ENCODE measurements around the gene SLC6A1.
"Not testable (repeated sequence)": the region's sequence is repeated elsewhere in the genome, so short reads cannot be mapped to it uniquely, and the experiment has no call there.

The SLC6A1 gene

GRCh38 chr3:11071096-11071755, 78.7 kb downstream of the SLC6A1 start:
- DNase-seq, result no peak

- no peak for DNase-seq
Observed at GRCh38 chr3:11072631-11073030, 80.1 kb downstream of the SLC6A1 start.

- no peak for DNase-seq
Observed at GRCh38 chr3:11074011-11074410, 81.5 kb downstream of the SLC6A1 start.

GRCh38 chr3:11074451-11074850, 81.9 kb downstream of the SLC6A1 start:
- no peak for DNase-seq

- not testable (repeated sequence) for DNase-seq
Observed at GRCh38 chr3:11075122-11075521, 82.6 kb downstream of the SLC6A1 start.

GRCh38 chr3:11076711-11077110, 84.2 kb downstream of the SLC6A1 start:
- no peak for DNase-seq

- DNase-seq, result no peak
Observed at GRCh38 chr3:11077466-11077865, 84.9 kb downstream of the SLC6A1 start.

- no peak for DNase-seq
Observed at GRCh38 chr3:11078826-11079515, 86.4 kb downstream of the SLC6A1 start.

GRCh38 chr3:11080492-11080891, 87.9 kb downstream of the SLC6A1 start:
- DNase-seq, result no peak

GRCh38 chr3:11084098-11084497, 91.5 kb downstream of the SLC6A1 start:
- no peak for DNase-seq

- DNase-seq, result no peak
Observed at GRCh38 chr3:11084677-11085076, 92.1 kb downstream of the SLC6A1 start.

- no peak for DNase-seq
Observed at GRCh38 chr3:11085093-11085840, 92.7 kb downstream of the SLC6A1 start.

GRCh38 chr3:11086856-11087255, 94.3 kb downstream of the SLC6A1 start:
- no peak for DNase-seq

GRCh38 chr3:11088066-11088465, 95.5 kb downstream of the SLC6A1 start:
- DNase-seq, result no peak

GRCh38 chr3:11088831-11089230, 96.3 kb downstream of the SLC6A1 start:
- DNase-seq, result no peak
